Left renal pelvis (tissue), 4 donors: ENCODE data around the gene XRCC4. TPM values are rescaled to one million over a fixed set of nuclear protein-coding genes. Genes with fewer than 3 reads are reported as not detected.
"Not testable (repeated sequence)": the region's sequence is repeated elsewhere in the genome, so short reads cannot be mapped to it uniquely, and the experiment has no call there.

Source experiments
- DNase-seq, 4 donors: peaks; one replicate each; pipeline ENCODE4 v3.0.0-alpha.2; 2013; ENCODE audit warnings: low read depth in 4 of 4, low spot score in 3 of 4
- polyA plus RNA-seq, 4 donors: library from polyadenylated mRNA; unstranded; fragments of 120-200 nt; gene quantifications; one replicate each; pipeline ENCODE4 v1.2.1, GENCODE V29; 2013; ENCODE audit not compliant: insufficient read length in 4 of 4

XRCC4 gene
- polyA plus RNA-seq, 4 donors = 7.0 to 15.1 (median 12.3) TPM

- DNase-seq = no peak
These were observed 30.5 kb downstream of the XRCC4 start for GRCh38 chr5:83107692-83108420.

DNA sequence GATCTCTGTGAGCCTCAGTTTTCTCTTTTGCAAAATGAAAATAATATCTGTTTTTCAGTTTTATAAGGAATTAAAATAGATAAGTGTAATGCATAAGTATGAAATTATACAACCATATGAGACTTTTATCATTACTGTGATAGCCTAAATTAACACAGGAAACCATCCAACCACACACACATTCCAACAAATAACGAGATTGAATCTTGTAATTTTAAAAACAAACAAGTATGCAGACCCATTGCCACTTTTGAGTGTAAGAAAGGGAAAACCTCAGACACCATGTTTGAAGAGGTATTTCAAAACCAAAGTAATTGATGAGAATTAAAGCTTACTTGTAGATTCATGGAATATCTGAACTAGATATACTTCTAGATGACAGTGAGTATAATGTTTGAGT lies 32.0 kb downstream of the XRCC4 start:
- DNase-seq = no peak

- no peak for DNase-seq
These were observed 38.5 kb downstream of the XRCC4 start for GRCh38 chr5:83115816-83116215.

- DNase-seq = no peak
These were observed 41.1 kb downstream of the XRCC4 start for GRCh38 chr5:83118471-83118870.

GRCh38 chr5:83118976-83119375 lies 41.6 kb downstream of the XRCC4 start:
- DNase-seq = no peak

DNA sequence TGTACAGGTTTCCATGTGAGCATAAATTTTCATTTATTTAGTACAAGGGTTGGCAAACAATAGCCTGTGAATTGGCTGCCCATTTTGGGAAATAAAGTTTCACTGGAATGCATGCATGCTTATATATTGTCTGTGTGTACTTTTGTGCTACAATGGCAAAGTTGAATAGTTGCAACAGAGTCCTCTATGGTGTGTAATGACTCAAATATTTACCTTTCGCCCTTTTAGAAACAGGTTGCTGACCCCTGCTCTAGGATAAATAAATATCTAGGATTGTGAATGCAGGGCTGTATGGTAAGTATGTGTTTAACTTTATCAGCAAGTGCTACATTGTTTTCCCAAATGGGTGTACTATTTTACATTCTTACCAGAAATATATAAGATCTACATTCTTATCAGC lies 47.2 kb downstream of the XRCC4 start:
- DNase-seq = no peak

GRCh38 chr5:83125560-83125959 lies 48.2 kb downstream of the XRCC4 start:
- DNase-seq = no peak

DNA sequence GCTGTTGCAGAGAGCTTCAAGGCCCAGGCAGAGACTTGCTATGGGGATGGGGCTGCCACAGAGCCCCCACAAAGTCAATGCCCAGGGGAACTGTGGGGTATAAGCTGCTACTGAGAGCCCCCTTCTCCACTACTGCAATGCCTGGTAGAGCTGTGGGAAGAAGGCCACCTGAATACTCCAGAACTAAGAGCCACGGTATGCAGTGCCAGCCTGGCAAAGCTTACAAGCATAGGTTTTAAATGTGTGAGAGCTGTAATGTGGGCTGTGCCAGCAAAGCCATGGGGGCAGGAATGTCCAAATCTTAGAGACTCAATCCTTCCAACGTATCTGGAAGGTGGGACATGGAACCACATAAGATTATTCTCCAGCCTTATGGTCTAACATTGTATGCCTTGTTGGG lies 49.2 kb downstream of the XRCC4 start:
- DNase-seq = no peak

DNA sequence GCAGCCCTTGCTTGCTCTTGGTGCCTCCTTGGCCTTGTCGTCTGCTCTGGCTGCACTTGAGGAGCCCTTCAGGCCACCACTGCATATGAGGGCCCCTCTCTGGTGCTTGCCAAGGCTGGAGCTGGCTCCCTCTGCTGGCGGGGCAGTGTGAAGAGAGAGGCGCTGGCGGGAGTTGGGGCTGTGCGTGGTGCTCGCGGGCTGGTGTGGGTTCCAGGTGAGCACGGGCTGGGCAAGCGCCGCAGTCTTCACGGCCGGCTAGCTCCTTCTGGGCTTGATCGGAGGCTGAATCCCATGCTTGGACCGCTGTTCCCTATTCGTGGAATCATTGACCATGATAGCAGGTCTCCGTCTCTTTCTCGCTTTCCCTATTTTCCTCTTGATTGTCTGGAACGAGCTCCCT lies 56.5 kb downstream of the XRCC4 start:
- DNase-seq = no peak

DNA sequence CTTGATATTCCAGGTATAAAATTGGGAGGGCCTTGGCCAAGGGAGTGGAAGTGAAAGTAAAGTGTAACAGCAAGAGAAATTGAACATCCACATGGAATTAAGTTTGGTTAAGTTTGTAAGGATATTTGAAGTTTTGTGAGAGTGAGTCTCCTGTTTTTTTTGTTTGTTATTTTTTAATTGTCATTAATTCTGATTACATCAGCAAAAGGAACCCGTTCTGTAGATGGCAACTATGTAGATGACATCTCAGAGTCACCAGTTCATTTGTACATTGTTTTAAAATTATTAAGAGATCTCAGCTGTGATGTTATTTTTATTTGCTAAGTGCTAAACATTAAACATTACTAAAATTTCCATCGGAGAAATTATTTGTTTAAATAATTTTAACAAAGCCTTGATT lies 65.2 kb downstream of the XRCC4 start:
- no peak for DNase-seq

DNA sequence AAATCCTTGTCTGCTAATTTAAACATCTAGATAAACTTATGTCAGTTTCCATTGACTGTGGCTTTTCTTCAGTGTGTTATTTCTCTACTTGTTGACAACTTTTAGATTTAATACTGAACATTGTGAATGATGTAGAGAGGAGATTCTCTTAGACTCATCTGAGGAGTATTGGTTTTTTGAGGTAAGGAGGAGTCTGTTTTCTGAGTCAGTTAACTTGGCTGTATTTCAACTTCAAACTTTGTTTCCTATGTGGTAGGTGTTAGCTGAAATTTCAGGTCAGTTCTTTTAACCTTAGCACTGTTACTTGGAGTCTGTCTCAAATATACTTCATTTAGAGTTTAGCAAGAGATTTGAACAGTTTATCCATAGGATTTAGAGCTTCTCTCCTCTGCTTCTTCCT lies 67.9 kb downstream of the XRCC4 start:
- DNase-seq = no peak

GRCh38 chr5:83145882-83146331 lies 68.6 kb downstream of the XRCC4 start:
- no peak for DNase-seq

DNA sequence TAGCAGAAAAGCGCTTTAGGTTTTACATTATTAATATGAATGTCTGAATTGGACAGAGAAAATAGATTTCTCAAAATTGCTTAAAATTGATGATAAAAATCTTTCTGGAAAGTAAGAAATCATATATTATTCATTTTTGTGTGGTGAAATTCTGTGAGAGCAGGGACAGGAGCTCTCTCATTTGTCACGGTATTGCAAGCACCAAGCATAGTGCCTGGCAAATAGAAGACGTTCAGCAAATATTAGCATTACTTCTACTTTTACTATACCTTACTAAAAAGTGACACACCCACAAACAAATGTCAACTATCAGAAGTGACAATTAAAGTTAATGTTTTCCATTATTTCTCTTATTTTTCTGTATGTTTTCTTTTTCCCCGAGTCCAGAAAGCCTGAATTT lies 69.1 kb downstream of the XRCC4 start:
- DNase-seq = no peak

GRCh38 chr5:83147593-83147992 lies 70.2 kb downstream of the XRCC4 start:
- DNase-seq = no peak

- DNase-seq = no peak
These were observed 71.0 kb downstream of the XRCC4 start for GRCh38 chr5:83148370-83148769.

- DNase-seq = no peak
These were observed 72.3 kb downstream of the XRCC4 start for GRCh38 chr5:83149671-83150070.

DNA sequence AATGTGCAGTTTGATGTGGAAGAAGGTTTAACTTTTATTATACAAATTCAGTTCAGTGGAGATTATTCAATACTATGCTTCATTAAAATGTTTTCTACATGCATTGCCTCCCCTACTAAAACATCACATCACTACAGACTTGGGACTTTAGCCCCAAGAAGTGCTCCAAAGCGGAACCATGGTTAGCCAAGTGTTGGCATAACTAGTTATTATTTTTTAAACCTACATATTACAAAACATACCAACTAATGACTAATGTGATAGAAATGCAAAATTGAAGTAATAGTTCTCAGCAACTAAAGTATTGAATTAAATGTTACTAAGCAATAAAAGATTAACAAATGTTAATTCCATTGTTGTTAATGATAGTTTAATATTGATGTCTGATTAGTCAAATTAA lies 74.5 kb downstream of the XRCC4 start:
- DNase-seq = no peak

DNA sequence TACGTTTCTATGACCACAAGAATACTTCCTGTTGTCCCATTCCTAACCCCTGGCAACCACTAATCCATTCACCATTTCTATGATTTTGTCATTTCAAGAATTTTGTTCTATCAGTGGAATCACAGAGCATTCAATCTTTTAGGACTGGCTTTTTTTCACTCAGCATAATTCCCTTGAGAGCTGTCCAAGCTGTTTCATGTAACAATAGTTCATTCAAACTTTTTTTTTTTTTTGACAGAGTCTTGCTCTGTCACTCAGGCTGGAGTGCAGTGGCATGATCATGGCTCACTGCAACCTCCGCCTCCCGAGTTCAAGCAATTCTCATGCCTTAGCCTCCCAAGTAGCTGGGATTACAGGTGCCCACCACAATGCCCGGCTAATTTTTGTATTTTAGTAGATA lies 75.6 kb downstream of the XRCC4 start:
- DNase-seq = not testable (repeated sequence)

GRCh38 chr5:83156001-83156400 lies 78.7 kb downstream of the XRCC4 start:
- DNase-seq = no peak

GRCh38 chr5:83157163-83157562 lies 79.8 kb downstream of the XRCC4 start:
- no peak for DNase-seq

- DNase-seq = no peak
These were observed 85.3 kb downstream of the XRCC4 start for GRCh38 chr5:83162601-83163000.

DNA sequence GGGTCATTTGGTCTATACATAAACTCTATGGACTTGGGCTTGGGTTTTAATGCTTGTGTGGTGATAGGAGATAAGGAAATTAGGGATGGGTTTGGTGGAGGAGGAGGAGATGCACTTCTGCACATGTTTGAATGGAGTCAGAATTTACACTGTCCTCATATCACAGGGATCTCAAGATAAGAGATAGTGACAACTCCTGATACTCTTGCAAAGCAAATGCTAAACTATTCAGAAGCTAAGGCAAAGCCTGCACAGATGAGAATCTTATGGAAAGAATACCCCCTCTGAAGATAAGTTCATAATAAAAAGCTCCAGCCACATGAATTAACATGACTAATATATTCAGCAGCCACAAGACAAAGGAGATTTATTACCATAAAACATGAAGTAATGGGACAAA lies 90.2 kb downstream of the XRCC4 start:
- no peak for DNase-seq
